DND-41 (cell line): ENCODE data around the gene PAQR4.

ENCODE experiments used
- ATAC-seq: fragments of 200-7000 bp; cut with Tn5 transposase; 3 replicates; pipeline ENCODE4 v1.9.1; 2021; ENCODE audit warnings: low read depth; ENCODE audit not compliant: insufficient read depth
- DNase-seq: peaks from one replicate; pipeline ENCODE4 v3.0.0-alpha.2; 2020
- H2AFZ ChIP-seq: 2 replicates; pipeline ENCODE4 v1.6.0; 2012; ENCODE audit warnings: low read depth, low read length
- H3K27ac ChIP-seq: 2 replicates; pipeline ENCODE4 v1.5.1; 2012; ENCODE audit warnings: low read length, inconsistent platforms
- H3K27me3 ChIP-seq: fragments of 200-600 bp; sonication (generic); 2 replicates; pipeline ENCODE4 v1.6.0; 2012; ENCODE audit warnings: low read length, mild to moderate bottlenecking, inconsistent platforms; ENCODE audit not compliant: insufficient read depth, poor library complexity
- H3K36me3 ChIP-seq: 2 replicates; pipeline ENCODE4 v1.5.1; 2012; ENCODE audit warnings: low read length, inconsistent platforms; ENCODE audit not compliant: insufficient read depth
- H3K4me1 ChIP-seq: 2 replicates; pipeline ENCODE4 v1.5.1; 2012; ENCODE audit warnings: mild to moderate bottlenecking, low read length; ENCODE audit not compliant: insufficient read depth
- H3K4me2 ChIP-seq: 2 replicates; pipeline ENCODE4 v1.6.0; 2012; ENCODE audit warnings: mild to moderate bottlenecking, moderate library complexity, low read length, inconsistent platforms; ENCODE audit not compliant: insufficient read depth
- H3K4me3 ChIP-seq, 2 experiments: fragments of 200-600 bp in 1 of 2; shearing (Covaris generic) in 1 of 2; 2 replicates each; pipeline ENCODE4 v1.5.1; 2012 to 2016; ENCODE audit warnings: inconsistent platforms in 2 of 2, low read length in 2 of 2, mild to moderate bottlenecking in 2 of 2, low read depth in 1 of 2, moderate library complexity in 1 of 2
- H3K79me2 ChIP-seq: 2 replicates; pipeline ENCODE4 v1.6.0; 2012; ENCODE audit warnings: low read length, inconsistent platforms; ENCODE audit not compliant: insufficient read depth
- H3K9ac ChIP-seq: 2 replicates; pipeline ENCODE4 v1.6.0; 2012; ENCODE audit warnings: low read depth, mild to moderate bottlenecking, inconsistent platforms, low read length, moderate library complexity
- H3K9me3 ChIP-seq: 2 replicates; pipeline ENCODE4 v1.5.1; 2012; ENCODE audit warnings: low read length, moderate library complexity, mild to moderate bottlenecking, inconsistent platforms; ENCODE audit not compliant: insufficient read depth, severe bottlenecking
- H4K20me1 ChIP-seq: 2 replicates; pipeline ENCODE4 v1.6.0; 2012; ENCODE audit warnings: low read length; ENCODE audit not compliant: insufficient read depth
- EZH2 ChIP-seq: IDR thresholded peaks from 3 replicates; pipeline ENCODE4 v1.6.1; 2012; ENCODE audit warnings: borderline replicate concordance, low read depth, mild to moderate bottlenecking, moderate library complexity, low read length, inconsistent platforms; ENCODE audit not compliant: severe bottlenecking
- TF ChIP-seq, protein P1 (sequence below): IDR thresholded peaks from 2 replicates; pipeline ENCODE4 v1.5.1; 2012; ENCODE audit warnings: borderline replicate concordance, low read length, moderate library complexity, mild to moderate bottlenecking; ENCODE audit not compliant: poor library complexity, severe bottlenecking; ENCODE audit errors: extremely low read depth

The PAQR4 gene

DNA sequence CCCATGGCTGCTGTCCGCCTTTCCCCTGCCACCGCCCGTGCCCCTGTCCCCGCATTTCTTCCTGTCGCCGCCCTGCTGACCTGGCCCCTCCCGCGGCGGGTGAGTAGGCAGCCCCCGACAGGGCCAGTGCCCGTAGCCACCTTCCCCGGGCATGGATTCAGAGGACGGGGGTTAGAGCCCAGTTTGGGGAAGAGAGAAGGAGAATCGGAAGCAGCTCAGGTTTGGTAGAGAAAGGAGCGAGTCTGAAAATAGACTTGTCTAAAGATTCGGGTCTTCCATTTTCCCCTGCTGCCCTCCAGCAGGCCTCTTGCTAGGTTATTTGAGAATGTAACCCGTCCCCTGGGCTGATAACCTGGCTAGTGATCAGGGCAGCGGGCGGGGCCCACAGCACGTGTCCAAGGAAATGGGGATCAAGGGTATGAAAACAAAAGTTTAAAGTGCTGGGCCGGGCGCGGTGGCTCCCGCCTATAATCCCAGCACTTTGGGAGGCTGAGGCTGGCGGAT is 35.7 kb downstream of the PAQR4 start:
- peak overlapping the region; percentile 55 for H3K9ac ChIP-seq
- peak overlapping the region; percentile 59 for H2AFZ ChIP-seq
- H3K4me2 ChIP-seq = peak overlapping the region; percentile 83
- H3K27me3 ChIP-seq = no peaks in the 10 kb centered on the region
- H3K79me2 ChIP-seq = no peaks in the 10 kb centered on the region
- peak overlapping the region; percentile 17 to 61; a peak in 3 of 4 replicates for H3K4me3 ChIP-seq
- H3K27ac ChIP-seq = no peak overlapping the region
- H4K20me1 ChIP-seq = peaks cover 5% of the 10 kb centered on the region; the same call in 1 of the 2 replicates
- no peak for TF ChIP-seq EZH2
- TF ChIP-seq, protein P1, sequence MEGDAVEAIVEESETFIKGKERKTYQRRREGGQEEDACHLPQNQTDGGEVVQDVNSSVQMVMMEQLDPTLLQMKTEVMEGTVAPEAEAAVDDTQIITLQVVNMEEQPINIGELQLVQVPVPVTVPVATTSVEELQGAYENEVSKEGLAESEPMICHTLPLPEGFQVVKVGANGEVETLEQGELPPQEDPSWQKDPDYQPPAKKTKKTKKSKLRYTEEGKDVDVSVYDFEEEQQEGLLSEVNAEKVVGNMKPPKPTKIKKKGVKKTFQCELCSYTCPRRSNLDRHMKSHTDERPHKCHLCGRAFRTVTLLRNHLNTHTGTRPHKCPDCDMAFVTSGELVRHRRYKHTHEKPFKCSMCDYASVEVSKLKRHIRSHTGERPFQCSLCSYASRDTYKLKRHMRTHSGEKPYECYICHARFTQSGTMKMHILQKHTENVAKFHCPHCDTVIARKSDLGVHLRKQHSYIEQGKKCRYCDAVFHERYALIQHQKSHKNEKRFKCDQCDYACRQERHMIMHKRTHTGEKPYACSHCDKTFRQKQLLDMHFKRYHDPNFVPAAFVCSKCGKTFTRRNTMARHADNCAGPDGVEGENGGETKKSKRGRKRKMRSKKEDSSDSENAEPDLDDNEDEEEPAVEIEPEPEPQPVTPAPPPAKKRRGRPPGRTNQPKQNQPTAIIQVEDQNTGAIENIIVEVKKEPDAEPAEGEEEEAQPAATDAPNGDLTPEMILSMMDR = no peak
- no peaks in the 10 kb centered on the region for H3K36me3 ChIP-seq
- no peak for ATAC-seq
- DNase-seq = no peak
- peaks cover 48% of the 10 kb centered on the region for H3K4me1 ChIP-seq
- H3K9me3 ChIP-seq = no peaks in the 10 kb centered on the region

DNA sequence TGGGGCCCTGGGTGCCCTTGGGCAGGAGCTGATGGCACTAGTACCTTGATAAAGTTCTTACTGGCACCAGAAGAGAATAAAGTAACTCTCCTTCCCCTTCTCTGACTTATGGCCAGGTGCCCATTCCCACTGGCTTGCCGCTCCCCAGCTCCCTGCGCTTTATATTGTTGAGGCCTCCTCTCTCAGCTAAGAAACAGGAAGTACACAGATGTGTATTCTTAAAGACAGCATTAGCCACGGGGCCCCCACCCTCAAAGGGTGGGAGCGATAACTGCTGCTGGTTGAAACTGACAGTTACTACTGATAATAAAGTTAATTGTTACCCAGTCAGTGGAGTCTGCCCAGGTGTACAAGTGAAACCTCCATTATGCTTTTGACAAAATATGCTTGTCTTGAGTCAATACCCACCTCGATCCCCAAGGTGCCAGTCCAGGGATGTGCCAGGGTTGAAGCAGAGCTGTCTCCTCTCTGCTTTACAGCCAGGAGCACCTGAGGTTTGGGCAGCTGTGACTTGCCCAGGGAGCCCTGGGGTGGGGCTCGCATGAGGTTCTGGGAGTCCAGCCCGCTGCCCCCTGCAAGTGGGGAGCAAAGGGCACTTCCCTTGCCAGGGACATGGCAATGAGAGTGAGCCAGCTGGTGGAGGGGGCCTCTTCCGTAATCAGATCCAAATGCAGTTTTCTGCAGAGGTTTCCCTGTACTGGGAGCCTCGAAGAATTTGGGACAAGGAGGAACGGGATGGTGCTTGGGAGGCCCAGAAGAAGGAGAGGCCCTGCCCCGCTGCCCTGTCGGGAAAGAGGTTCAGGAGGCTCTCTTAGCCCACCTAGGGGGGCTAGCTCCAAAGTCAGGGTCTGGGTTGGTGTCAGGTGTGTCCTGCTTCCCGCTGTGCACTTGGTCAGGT is 38.2 kb downstream of the PAQR4 start:
- H3K79me2 ChIP-seq = no peaks in the 10 kb centered on the region
- no peak overlapping the region for H3K4me3 ChIP-seq
- no peaks in the 10 kb centered on the region for H3K27me3 ChIP-seq
- TF ChIP-seq EZH2 = no peak
- TF ChIP-seq, protein P1 = no peak
- H3K4me1 ChIP-seq = peaks cover 48% of the 10 kb centered on the region
- H3K27ac ChIP-seq = peak overlapping the region; percentile 65
- ATAC-seq (no peak), DNase-seq (peak; percentile 34)
- peak overlapping the region; percentile 48 for H3K4me2 ChIP-seq
- H4K20me1 ChIP-seq = peaks cover 5% of the 10 kb centered on the region; the same call in 1 of the 2 replicates
- no peak overlapping the region for H2AFZ ChIP-seq
- H3K9ac ChIP-seq = peak overlapping the region; percentile 6; the same call in 1 of the 2 replicates
- H3K36me3 ChIP-seq = no peaks in the 10 kb centered on the region
- H3K9me3 ChIP-seq = no peaks in the 10 kb centered on the region

DNA sequence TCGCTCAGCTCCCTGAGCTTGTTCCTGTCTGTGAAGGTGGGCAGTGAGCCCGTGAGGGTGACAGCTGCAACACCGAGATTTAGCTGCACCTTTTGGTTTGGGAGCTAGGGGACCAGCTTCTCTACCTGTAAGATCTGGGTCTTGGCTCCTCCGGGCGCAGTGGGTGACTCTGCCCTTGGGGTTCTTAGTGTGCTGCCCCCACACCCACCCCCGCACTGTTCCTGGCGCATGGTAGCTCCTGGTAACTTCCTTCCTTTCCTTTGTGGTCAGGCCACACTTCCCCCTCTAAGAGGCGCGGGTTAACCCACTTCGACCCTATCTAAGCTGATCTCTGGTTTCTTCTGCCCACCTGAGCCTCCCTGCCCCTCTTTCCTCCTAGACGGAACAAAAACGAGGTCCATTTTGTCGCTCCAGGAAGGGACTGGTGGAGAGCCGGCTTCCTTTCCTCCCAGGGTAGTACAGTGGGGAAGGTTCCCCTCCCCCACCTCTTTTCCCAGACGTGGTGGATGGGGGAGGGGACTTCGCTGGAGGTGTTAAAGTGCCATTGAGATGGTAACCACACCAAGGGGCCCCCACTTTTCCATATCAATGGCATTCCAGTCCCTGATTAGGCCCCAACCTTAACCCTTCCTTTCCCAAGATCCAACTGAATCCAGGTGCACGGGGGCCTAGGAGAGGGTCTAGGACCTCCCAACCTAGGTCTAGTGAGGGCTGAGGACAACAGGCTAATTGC is 39.0 kb downstream of the PAQR4 start:
- peaks cover 5% of the 10 kb centered on the region; the same call in 1 of the 2 replicates for H4K20me1 ChIP-seq
- H3K9me3 ChIP-seq = no peaks in the 10 kb centered on the region
- H3K79me2 ChIP-seq = no peaks in the 10 kb centered on the region
- ATAC-seq (no peak), DNase-seq (peak; percentile 61)
- peaks cover 46% of the 10 kb centered on the region for H3K4me1 ChIP-seq
- no peak overlapping the region; the same call in 1 of the 2 replicates for H3K9ac ChIP-seq
- peak overlapping the region; percentile 65; the same call in 1 of the 2 replicates for H3K27ac ChIP-seq
- no peak overlapping the region for H2AFZ ChIP-seq
- H3K36me3 ChIP-seq = no peaks in the 10 kb centered on the region
- no peak for TF ChIP-seq EZH2
- TF ChIP-seq, protein P1 = no peak
- H3K4me2 ChIP-seq = peak overlapping the region; percentile 48
- H3K27me3 ChIP-seq = no peaks in the 10 kb centered on the region
- H3K4me3 ChIP-seq = peak overlapping the region in 1 of 2 experiments; percentile 1; a peak in 1 of 4 replicates
